PFSK-1 (cell line): ENCODE measurements around the gene TNNI3K.

Experiments used
- FOXP2 ChIP-seq: optimal IDR thresholded peaks from 2 replicates; pipeline ENCODE3; 2011; ENCODE audit warnings: borderline replicate concordance, control low read depth, inconsistent platforms; ENCODE audit not compliant: insufficient read depth; ENCODE audit errors: extremely low read length, extremely low read depth
- POLR2AphosphoS5 ChIP-seq: IDR thresholded peaks from 2 replicates; pipeline ENCODE4 v1.6.1; 2012; ENCODE audit warnings: low read depth, mild to moderate bottlenecking, control low read depth, low read length, moderate library complexity
- SIN3A ChIP-seq: IDR thresholded peaks from 2 replicates; pipeline ENCODE4 v1.6.1; 2012; ENCODE audit warnings: mild to moderate bottlenecking, low read length, moderate library complexity, borderline replicate concordance; ENCODE audit not compliant: insufficient read depth
- TAF1 ChIP-seq: IDR thresholded peaks from 2 replicates; pipeline ENCODE4 v1.6.1; 2012; ENCODE audit warnings: low read length, control low read depth, borderline replicate concordance; ENCODE audit not compliant: insufficient read depth
- TF ChIP-seq, protein P1 (sequence below), 2 experiments: IDR thresholded peaks; 2 replicates each; pipeline versions ENCODE4 v1.6.1 to v1.8.0; 2011 to 2012; ENCODE audit warnings: low read depth in 2 of 2, low read length in 2 of 2, control low read depth in 1 of 2, inconsistent platforms in 1 of 2, mild to moderate bottlenecking in 1 of 2, moderate library complexity in 1 of 2; ENCODE audit not compliant: insufficient read depth in 1 of 2

The TNNI3K gene

DNA sequence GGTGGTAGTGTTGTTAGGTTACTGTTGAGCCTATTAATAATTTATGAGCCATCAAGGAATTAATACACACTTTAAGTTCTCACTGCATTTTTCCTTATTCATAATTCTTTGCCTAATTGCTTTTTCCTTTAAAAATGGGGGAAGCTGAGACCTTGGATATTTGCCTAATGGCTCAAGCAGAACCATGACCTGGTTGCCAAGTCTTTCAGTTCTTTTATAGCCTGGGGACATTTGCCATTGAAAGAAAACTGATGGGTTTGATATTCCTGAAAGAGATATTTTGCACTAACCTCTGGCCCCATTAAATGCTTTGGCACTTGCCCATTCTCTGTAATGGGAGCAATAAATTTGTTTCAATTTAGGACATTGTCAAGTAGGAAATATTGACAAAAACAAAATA lies 295.7 kb downstream of the TNNI3K start:
- TF ChIP-seq POLR2AphosphoS5: no peak

DNA sequence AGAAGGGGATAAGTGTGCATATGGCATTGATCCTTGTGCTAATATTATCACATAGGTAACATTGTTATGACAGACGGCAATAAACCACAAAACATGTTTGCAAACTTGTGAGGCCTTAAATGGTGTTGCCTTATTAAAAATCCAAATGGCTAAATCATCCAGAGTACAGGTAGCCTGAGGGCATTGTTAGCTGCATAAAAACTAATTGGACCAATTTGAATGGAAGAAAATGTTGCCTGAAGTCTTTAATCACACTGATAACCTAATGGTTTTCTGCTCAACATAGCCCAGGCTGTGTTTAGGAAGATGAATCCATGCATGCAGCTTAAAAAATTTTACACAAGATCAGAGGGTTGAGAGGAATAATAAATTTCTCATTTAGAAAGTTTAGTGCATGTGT lies 296.6 kb downstream of the TNNI3K start:
- TF ChIP-seq, protein P1, sequence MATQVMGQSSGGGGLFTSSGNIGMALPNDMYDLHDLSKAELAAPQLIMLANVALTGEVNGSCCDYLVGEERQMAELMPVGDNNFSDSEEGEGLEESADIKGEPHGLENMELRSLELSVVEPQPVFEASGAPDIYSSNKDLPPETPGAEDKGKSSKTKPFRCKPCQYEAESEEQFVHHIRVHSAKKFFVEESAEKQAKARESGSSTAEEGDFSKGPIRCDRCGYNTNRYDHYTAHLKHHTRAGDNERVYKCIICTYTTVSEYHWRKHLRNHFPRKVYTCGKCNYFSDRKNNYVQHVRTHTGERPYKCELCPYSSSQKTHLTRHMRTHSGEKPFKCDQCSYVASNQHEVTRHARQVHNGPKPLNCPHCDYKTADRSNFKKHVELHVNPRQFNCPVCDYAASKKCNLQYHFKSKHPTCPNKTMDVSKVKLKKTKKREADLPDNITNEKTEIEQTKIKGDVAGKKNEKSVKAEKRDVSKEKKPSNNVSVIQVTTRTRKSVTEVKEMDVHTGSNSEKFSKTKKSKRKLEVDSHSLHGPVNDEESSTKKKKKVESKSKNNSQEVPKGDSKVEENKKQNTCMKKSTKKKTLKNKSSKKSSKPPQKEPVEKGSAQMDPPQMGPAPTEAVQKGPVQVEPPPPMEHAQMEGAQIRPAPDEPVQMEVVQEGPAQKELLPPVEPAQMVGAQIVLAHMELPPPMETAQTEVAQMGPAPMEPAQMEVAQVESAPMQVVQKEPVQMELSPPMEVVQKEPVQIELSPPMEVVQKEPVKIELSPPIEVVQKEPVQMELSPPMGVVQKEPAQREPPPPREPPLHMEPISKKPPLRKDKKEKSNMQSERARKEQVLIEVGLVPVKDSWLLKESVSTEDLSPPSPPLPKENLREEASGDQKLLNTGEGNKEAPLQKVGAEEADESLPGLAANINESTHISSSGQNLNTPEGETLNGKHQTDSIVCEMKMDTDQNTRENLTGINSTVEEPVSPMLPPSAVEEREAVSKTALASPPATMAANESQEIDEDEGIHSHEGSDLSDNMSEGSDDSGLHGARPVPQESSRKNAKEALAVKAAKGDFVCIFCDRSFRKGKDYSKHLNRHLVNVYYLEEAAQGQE (IDR thresholded peaks at IDR 0.05; ENCODE audit: insufficient read depth in 1 of 2, low read depth in 2 of 2, low read length in 2 of 2): no peak
- TF ChIP-seq FOXP2 (no peak), TAF1 (no peak), SIN3A (no peak), POLR2AphosphoS5 (no peak)

DNA sequence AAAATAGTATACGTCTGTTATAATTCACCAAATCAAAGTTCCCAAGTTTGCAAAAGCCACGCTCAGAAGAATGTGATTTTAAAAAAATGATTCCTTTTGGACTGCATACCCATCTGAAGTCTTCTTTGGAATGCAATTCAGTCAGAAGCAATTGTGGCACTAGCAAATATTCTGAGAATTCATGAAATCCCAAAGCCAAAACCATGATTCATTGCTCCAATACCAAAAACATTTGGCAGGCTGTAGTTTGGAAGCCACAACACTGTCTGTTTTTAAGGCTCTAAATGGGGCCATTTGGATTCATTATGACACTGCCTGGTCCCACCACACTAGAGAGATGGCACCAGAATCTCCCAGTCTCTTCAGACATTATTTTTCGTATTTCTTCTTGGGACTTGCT lies 299.1 kb downstream of the TNNI3K start:
- TF ChIP-seq SIN3A (no peak), FOXP2 (no peak), POLR2AphosphoS5 (no peak), TAF1 (no peak)
- TF ChIP-seq, protein P1 (IDR thresholded peaks at IDR 0.05; ENCODE audit: insufficient read depth in 1 of 2, low read depth in 2 of 2, low read length in 2 of 2): no peak

DNA sequence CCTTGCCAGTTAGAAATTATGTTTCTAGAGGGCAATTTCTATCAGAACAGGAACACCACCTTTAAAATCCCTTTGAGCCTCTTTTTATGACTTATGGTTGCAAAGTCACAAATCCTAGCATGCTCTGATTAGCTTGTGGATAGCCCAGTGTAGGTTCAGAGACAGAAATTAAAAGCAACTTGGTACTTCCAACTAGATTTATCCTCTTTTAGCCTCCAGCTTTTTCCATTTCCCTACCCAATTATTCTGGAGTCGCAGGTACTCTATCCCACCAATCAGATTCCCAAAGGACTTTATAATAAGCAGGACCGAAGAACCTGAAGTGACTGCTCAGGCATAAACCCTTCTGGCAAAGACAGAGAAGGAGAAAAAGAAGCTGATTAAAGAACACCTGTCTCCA lies 310.6 kb downstream of the TNNI3K start:
- TF ChIP-seq POLR2AphosphoS5 (no peak), SIN3A (no peak), FOXP2 (no peak), TAF1 (no peak)
- TF ChIP-seq, protein P1 (IDR thresholded peaks at IDR 0.05; ENCODE audit: insufficient read depth in 1 of 2, low read depth in 2 of 2, low read length in 2 of 2): no peak

DNA sequence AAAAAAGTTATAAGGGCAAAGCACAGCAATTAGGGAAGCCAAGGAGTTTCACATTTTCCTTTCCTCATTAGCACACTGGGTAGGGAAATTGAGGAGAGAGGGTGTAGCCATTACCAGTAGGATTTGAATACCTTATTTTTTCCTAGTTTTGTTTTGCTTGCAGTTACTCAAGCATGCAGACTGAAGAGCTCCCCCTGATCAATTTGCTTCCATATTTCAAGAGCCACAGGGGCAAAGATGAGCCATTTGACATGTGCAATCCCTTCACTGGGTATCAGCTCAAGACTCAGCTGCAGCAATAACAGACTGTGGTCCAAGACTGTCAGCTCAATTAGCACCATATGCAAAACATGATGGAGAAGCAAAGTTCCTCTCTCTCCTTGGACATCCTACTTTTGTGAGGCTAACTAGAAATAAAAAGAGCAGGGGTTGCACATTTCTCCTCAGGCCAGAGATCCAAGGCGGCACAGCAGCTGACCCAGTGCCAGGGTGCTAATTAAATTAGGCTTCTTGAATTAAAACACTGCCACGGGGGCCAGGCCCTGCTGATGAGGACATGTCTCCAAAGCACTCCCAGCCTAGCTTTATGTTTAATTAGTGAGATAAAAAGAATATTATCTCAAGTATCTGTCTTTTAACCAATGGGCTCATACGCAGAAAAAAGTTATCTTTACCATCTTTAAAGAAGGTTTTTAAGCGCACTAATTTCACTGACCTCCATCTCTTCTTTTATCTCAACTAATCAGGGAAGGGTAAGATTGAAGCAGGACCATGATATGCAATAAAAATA lies 314.0 kb downstream of the TNNI3K start:
- TF ChIP-seq, protein P1 (IDR thresholded peaks at IDR 0.05; ENCODE audit: insufficient read depth in 1 of 2, low read depth in 2 of 2, low read length in 2 of 2): no peak
- TF ChIP-seq TAF1 (no peak), POLR2AphosphoS5 (no peak), SIN3A (no peak), FOXP2 (no peak)
